GM21737 (cell line): ENCODE data around the gene CHPF2.

Source experiments
- ATAC-seq: cut with Tn5 transposase; IDR thresholded peaks from one replicate; pipeline ENCODE4 v1.9.1; 2021; ENCODE audit warnings: mild to moderate bottlenecking, moderate library complexity; ENCODE audit not compliant: unreplicated experiment

The CHPF2 gene

DNA sequence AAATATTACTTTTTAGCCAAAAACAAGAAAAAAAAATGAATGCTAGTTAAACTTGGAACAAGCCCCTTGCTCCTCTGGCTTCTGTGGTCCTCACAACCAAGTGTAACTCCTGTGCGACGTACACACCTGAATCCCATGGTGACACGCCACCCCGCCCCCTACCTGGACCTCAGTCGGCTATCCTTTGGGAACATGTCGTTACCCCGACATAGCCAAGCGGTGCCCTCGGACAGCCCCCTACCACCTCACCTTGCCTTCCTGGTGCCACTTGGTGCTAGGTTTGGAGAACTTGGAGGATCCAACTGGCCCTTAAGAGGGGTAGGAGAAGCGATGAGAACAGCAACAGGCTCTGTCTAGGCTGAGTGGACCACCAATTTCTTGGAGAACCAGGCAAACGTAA, 28.2 kb downstream of the CHPF2 start:
- no peak for ATAC-seq

DNA sequence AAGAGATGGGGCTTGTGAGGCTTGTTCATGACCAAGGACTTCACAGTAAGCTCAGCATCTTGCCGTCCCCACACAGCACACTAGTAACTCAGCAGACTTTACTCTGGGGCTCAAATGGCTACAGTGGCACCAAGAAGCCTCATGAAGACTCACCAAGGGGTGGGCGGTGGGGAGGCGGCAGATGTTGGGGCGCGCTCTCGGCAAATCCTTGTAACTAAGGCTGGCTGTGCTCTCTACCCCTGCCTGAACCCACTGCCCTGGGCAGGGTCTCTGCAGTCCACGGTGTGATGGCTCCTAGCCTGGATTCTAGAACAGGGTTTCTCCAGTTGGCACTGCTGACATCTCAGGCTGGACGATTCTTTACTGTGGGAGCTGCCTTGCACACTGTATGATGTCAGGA, 28.6 kb downstream of the CHPF2 start:
- ATAC-seq = no peak

DNA sequence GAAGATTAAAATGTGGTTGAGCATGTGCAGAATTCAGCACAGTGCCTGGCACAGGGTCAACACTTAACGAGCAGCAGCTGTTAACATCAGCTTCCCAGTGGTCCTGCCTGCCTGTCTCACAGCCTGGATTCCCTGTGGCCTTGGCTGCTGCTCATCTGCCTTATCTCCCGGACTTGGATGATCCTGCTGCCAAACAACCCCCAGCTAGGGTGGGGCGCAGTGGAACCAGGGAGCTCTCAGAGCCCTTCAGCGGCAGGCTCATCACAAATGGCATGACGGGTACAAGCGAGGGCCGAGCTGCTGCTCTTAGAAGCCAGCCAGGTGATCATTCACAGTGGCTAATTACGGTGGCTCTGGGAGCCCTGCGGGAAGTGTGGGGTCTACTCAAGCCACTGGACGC, 29.2 kb downstream of the CHPF2 start:
- no peak for ATAC-seq

DNA sequence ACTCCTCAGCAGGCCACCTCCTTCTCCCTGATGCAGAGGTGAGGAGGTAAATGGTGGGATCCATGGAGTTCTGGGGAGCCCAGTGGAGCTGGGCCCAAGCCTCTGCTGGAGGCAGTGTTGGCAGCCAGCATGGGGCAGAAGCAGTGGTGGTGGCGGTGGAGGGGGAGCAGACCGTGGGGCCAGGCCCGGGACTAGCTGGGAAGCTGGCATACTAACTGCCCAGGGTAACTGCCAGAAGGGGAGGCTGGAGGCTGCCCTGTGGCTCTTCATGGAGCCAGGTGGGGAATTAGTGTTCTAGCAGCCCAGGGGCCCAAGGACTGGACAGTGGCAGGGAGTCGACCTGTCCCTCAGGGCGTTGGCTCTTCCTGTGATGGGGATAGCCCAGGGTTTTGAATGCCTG, 32.3 kb downstream of the CHPF2 start:
- no peak for ATAC-seq

DNA sequence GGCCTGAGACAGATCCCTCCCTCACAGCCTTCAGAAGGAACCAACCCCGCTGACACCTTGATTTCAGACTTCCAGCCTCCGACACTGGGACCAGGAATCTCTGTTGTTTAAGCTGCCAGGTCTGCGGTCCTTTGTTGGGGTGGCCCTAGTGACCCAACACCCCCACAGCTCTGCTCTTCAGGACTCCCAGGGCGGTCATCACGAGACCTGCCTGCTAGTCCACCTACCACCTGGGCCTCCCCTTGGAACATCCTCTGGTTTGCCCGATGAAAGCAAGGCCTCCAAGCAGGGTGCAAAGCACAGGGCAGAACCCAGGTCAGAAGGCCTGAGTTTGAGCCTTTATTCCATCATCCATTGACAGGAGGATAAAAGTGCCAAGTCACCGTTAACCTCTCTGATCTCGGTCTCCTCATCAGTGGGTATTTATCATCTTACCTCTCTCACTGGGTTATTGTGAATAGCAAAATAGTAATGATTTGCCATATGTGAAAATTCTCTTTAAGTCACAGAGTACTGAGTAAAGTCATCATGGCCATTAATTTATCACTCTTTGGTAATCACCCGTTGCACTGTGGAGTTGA, 33.2 kb downstream of the CHPF2 start:
- no peak for ATAC-seq

DNA sequence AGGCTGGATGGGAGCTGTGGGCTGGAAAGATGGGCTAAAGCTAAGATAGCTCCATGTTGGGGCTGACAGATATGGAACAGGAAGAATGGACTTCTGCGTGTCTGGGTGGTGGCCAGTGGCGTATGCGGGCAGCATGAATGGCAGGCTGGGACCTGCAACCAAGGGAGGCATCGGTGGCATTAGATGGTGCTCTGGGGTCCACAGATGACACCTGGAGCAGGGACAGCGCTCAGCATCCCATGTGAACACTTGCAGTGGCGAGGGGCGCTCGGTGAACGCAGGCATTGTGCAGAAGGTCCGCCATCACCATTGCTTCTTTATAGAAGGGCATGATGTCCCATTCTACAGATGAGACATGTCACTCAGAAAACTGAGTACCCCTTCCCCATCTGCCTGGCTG, 37.2 kb downstream of the CHPF2 start:
- no peak for ATAC-seq

DNA sequence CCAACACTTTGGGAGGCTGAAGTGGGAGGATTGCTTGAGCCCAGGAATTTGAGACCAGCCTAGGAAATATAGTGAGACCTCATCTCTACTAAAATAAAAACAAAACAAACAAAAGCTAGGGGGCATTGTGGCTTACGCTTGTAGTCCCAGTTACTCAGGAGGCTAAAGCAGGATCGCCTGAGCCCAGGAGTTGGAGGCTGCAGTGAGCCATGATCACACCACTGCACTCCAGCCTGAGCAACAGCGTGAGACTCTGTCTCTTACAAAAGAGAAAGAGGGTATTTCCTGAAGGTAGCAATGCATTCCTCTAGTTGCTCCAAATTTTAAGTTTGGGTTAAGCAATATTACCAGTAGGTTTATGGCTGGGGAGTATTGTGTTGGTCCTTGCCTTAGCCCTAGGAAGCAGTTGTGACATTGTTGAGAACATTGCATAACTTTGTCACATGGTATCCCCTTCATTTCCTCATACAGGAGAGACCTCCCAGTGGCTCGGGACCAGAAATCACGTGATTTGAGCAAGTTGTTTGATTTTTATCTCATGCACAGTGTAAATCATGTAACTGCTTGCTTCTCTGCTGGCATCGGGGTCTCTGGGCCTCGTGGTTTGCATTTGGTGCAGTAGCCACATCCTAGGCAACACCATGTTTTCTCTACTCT, 39.5 kb downstream of the CHPF2 start:
- ATAC-seq = no peak

DNA sequence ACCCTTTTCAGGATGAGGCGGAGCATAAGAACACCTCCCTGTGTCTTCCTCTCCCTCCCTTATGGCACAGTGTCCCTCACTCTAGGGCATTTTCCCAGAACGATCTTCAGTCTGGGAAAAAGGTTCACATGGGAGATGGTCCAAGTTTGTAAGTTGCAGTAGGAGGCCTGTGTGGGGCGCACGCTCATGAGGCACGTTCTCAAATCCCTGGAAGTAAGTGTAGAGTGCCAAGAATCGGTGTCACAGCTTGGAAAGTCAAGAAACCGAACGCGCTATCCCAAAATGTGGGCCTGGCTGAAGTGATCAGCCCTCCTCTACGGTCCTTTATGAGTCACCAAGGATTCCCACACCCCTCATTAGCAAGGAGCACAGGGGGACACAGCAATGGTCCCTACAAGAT, 40.1 kb downstream of the CHPF2 start:
- no peak for ATAC-seq

DNA sequence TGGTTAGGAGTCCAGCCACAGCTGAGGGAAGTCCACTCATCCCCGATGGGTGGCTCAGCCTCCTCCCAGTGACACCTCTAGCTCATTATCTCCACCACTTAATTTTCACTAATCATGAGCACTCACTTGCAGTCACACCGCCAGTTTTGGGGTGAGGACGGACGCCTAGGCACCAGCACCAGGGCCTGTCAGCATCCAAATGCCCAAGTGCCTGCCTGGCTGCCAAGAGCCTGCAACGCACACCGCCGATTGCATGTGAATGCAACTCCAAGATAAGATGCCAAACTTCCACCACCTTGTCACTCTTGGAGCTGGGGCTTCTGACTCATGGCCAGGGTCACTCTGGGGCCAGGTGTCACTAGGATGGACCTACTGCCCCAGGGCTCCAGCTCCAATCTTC, 40.6 kb downstream of the CHPF2 start:
- ATAC-seq = no peak

DNA sequence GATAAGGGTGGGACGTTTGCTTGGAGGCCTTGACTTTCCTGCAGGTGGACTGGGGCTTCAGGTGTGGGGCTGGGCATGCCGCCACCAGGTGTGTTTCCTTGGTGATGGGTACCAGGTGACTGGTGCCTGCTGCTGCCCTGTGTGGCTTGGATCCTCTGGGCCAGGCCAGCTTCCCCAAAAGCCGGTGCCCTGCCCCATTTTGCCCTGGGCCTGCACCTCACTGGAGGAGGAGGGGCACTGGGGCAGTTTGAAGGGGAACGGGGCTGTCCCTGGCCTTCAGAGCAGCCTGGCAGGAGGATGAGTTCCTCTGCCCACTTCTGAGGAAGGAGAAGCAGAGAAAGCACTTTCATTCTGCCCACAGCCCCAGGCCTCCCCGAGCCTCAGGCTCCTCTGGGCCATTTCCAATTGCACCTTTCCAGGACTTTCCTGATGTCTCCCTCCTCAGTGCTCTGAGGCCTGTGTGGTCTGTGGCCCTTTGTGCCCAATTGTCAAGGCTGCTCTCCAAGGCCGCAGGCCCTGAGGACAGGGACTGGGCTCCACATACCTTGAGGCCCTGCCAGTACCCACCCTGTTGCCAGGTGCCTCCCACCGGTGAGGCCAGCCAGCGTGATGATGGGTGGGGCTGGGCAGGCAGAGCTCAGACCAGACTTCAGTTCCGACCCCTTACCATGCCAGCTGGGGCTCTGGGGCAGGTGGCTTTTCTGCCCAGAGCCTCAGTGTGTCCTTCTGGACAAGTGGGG, 41.5 kb downstream of the CHPF2 start:
- ATAC-seq = no peak

DNA sequence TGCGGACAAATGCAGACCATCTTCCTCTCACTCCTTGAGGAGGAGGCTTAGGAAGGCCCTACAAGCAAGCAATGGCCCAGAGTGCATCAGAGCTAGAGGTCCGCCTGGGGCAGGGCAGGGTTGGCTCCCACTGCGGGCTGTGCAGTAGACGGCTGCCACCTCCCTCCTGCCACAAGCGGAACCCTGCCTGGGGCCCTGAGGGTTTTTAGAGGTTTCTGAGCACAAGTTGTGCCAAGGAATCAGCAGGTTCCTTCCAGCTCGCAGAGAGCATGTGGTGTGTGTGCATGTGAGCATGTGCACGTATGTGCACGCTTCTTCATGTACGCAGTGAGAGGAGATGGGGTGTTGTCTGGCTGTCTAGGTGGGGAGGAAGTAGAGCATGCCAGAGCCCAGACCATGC, 42.1 kb downstream of the CHPF2 start:
- ATAC-seq = no peak

DNA sequence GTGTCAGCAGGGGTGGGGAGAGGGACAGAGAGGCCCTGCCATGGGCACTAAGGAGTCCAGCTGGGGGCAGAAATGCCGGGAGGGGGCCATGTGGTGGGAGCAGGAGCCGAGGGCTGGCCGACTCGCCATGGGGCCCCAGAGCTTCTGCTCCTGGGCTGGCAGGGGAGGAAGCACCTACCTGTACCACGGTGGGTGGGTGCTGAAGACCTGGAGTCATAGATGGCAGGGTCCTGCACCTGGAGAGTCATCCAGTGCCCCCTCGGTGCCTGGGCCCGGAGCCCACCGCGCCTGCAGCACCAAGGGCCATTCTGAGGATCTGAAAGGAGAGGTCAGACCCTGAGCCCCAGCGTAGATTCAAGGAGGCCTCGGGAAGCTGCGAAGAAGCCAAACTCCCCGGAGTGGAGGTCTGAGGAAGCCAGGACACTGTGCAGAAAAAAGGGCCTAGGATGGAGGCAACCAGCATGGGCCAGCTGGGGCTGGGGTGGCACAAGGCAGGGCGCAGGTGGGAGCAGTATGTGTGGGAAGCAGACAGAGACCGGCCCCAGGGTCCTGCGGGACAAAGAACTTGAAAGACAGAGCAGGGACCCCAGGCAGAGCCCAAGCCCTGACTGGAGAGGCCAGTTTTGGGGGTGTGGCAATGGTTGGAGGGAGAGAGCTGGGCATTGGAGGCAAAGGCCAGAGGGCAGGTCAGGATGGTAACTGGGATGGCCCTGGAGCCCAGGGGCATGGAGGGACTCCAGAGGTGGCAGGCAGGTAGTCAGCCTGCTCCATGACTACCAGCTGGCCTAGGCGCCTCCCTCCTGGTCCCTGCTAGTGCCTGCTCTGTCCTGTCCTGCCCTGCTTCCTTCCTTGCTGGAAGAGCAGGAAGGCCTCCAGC, 42.9 kb downstream of the CHPF2 start:
- ATAC-seq = no peak

DNA sequence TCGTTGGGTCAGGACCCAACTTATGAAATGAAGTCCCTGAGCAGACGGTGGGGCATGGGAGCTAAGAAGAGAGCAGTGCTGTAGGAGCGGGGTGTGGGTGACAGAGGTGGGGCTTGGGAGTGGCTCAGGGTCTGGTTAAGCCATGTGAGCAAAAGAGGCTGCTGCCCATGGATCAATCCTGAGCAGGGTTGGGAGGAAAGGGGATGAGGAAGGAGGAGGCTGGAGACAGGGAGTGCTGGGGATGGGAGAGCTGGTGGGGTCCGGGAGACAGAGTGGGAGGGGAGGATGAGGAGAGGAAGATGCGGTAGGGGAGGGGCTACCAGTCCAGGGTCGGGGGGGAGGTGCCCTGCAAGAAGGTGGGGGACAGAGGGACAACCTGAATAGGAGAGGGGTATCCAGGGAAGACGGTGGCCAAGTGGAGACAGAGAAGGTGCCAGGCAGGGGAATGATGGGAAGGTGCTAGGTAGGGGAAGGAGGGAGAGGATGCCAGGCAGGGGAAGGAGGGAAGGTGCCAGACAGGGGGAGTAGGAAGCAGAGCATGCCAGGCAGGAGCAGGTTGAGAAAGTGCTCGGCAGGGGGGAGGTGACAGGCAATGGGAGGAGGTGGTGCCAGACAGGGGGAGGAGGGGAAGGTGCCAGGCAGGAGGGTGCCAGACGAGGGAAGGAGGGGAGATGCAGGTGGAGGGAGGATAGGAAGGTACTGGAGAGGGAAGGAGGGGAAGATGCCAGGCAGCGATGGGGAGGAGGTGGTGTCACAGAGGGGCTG, 43.7 kb downstream of the CHPF2 start:
- no peak for ATAC-seq

DNA sequence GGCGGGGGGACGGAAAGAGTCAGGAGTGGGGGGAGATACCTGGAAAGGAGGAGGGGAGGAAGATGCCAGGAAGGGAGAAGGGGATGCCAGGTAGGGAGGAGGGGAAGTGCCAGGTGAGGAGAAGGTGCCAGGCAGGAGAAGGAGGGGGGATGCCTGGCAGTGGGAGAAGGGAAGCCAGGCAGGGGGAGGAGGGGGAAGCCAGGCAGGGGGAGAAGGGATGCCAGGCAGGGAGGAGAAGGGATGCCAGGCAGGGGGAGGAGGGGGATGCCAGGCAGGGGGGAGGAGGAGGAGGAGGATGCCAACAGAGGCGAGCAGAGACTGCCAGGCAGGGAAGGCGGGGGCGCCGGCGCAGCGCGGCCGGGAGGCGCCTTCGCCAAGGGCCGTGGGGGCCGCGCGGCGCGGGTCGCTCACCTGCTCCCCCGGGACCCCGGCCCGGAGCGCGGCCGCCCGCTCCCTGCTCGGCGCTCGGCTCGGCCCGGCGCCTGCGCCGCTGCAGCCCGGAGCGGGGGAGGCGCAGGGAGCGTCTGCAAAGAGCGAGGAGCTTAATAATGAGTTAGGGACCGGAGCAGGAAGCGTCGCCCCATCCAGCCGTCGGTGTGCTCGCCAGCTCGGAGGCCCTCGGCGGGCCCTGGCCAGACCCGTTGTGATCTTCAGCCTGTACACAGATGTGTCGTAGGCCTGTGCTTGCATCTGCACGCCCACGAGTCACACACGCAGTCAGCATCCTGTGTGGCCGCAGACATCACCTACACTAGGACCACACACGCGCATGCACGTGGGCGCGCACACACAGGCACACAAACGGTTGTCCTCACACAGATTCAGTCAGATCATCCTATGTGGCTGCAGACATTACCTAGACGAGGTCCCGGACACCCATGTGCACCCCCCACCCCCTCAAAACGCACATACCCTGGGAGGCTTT, 44.6 kb downstream of the CHPF2 start:
- ATAC-seq = no peak

DNA sequence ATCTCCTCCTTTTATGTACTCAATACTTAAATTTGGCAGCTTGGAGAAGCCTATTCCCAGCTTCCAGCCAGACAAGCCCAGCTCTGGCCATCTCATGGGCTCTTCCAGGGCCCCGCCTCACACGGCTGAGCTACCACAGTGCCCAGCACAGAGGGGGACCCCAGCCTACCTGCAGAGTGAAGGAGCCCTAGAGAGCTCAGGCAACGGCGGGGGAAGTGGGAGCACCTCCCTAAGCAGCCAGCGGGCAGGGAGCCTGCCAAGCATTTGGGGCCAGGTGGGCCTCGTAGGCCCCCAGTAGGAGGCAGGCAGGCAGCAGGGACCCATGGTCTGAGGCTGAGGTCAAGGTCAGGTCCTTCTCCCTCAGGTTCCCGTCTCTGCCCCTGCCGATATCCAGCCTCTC, 45.3 kb downstream of the CHPF2 start:
- ATAC-seq = no peak

DNA sequence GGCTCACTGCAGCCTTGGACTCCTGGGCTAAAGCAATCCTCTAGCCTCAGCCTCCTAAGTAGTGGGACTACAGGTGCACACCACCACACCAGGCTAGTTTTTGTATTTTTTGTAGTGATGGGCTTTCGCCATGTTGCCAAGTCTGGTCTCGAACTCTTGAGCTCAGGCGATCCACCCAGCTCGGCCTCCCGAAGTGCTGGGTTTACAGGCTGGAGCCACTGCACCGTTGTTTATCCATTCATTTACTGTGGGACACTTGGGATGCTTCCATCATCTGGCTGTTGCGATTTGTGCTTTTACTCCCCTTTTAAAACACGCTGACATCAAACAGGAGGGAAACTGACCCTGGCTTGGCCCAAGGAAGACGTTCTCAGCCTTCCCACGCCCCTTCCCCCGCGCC, 46.7 kb downstream of the CHPF2 start:
- no peak for ATAC-seq

DNA sequence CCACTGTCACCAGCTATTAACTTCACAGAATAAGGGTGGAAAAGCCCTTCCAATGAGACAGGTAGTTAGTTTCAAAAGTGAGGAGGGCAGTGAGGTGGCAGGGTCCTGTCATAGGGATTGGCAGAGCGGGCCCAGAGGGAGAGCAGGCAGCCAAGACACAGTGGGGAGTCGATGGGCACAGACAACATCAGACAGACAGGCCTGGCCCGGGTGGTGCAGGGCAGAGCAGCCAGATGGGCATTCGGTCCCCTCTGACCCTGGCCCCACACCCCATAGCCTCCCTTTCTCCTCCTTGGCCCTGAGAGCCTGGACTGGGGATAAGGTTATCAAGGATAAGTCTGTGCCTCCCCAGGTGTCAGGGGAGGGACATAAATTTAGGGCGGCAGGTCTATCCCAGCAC, 47.6 kb downstream of the CHPF2 start:
- ATAC-seq = no peak

DNA sequence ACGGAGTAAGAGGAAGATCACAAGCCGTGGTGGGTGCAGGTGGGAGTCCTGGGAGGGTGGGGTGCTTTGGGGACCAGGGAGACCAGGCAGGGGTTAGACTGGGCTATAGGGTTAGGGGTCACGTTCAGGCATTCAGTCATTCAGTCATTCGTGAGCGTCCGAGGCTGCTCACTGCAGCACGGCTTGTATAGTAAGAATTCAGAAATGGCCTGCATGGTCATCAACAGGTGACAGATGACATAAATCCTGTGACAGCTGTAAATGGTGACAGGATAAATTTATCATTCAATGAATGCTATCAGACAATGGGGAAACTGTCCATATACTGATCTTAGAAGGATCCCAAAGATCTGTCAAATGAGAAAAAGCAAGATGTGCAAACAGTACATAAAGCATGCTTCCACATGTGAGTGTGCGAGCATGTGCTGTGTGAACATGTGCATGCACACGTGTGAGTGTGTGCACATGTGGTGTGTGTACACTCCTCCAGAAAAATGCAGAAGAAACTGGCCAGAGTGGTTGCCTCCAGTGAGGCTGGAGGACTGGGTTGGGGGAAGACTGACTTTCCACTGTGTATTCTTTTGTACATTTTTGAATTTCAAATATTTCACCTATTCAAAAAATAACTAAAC, 48.2 kb downstream of the CHPF2 start:
- no peak for ATAC-seq

DNA sequence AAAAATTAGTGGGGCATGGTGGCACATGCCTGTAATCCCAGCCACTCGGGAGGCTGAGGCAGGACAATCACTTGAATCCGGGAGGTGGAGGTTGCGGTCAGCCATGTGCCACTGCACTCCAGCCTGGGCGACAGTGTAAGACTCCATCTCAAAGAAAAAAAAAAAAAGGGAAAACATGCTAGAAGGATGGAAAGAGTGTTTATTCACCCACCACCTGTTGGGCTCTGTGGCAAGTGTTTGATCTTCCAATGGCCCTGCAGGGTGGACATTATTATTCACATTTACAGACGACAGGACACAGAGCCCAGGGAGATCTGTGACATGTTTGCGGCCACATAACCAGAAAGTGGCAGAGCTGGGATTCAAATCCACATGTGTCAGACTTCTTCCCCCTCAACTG, 49.4 kb downstream of the CHPF2 start:
- no peak for ATAC-seq
